K562 (cell line): ENCODE results near the gene SDCCAG8. TPM values are rescaled to one million over a fixed set of nuclear protein-coding genes. Genes with fewer than 3 reads are reported as not detected.

Experiments used
- CREBBP ChIP-seq: IDR thresholded peaks from one replicate; pipeline ENCODE4 v1.6.1; 2012; ENCODE audit warnings: low read depth, mild to moderate bottlenecking, control low read depth, inconsistent platforms, low read length
- MAFF ChIP-seq: IDR thresholded peaks from 2 replicates; pipeline ENCODE4 v1.6.1; 2012; ENCODE audit warnings: low read length, improper control_type of control experiment
- NCOA2 ChIP-seq, 2 experiments: fragments of 450-650 bp; IDR thresholded peaks; 2 replicates each; pipeline ENCODE4 v1.6.1; 2018; ENCODE audit warnings: mild to moderate bottlenecking in 2 of 2, moderate library complexity in 1 of 2; ENCODE audit not compliant: partially characterized antibody in 2 of 2
- NUFIP1 ChIP-seq: fragments of 450-650 bp; IDR thresholded peaks from 2 replicates; pipeline ENCODE4 v1.6.1; 2018; ENCODE audit not compliant: partially characterized antibody
- SIRT6 ChIP-seq: IDR thresholded peaks from one replicate; pipeline ENCODE4 v1.6.1; 2012; ENCODE audit warnings: low read depth, mild to moderate bottlenecking, control low read depth, inconsistent platforms, low read length, moderate library complexity
- SPI1 ChIP-seq: IDR thresholded peaks from 2 replicates; pipeline ENCODE4 v1.6.1; 2011; ENCODE audit warnings: low read depth, low read length, control low read depth, borderline replicate concordance
- SRSF1 ChIP-seq: fragments of 200-400 bp; formaldehyde crosslinking; IDR thresholded peaks from 2 replicates; pipeline ENCODE4 v1.6.1; 2017; ENCODE audit warnings: mild to moderate bottlenecking, low read depth, low read length, moderate library complexity
- TFAM ChIP-seq: fragments of 250-450 bp; sonication (Bioruptor Pico); conservative IDR thresholded peaks from 2 replicates; pipeline ENCODE4 v1.5.0; 2021; ENCODE audit warnings: mild to moderate bottlenecking, moderate library complexity
- ZBED1 ChIP-seq: IDR thresholded peaks from 2 replicates; pipeline ENCODE4 v1.6.1; 2014
- ZNF431 ChIP-seq: sonication (generic); formaldehyde crosslinking; IDR thresholded peaks from 2 replicates; pipeline ENCODE4 v1.8.0; 2022; ENCODE audit warnings: mild to moderate bottlenecking, missing genetic modification reagents
- polyA plus RNA-seq, 8 experiments: library from polyadenylated mRNA; depleted of rRNA in 4 of 8; stranded (reverse) in 5 of 8; unstranded in 3 of 8; fragments of >200 nt; fragmentation: Nextera tagmentation in 2 of 8; fragmentation: Illumina TruSeq in 1 of 8; extraction: Ambion mirVana in 2 of 8; extraction: Trizol in 1 of 8; gene quantifications; 2 replicates each; pipeline versions ENCODE4 v1.2.1 to v1.2.3, GENCODE V29; 2011 to 2014; ENCODE audit warnings: inconsistent platforms in 1 of 8, missing spikeins in 1 of 8
- total RNA-seq, 7 experiments: library from RNA; depleted of rRNA in 6 of 7; stranded (reverse); fragments of >200 nt in 6 of 7; fragmentation: Illumina TruSeq in 2 of 7; extraction: Trizol in 2 of 7; gene quantifications; 2 replicates each; pipeline versions ENCODE4 v1.2.1 to v1.2.3, GENCODE V29; 2011 to 2021; ENCODE audit warnings: low replicate concordance in 1 of 7
- TF ChIP-seq, protein P1 (sequence below), 2 experiments: fragments of 450-650 bp in 1 of 2; sonication (generic) in 1 of 2; formaldehyde crosslinking in 1 of 2; IDR thresholded peaks; 2 replicates each; pipeline versions ENCODE4 v1.7.1 to v1.9.0; 2016 to 2022; ENCODE audit warnings: inconsistent platforms in 1 of 2, mild to moderate bottlenecking in 1 of 2, missing genetic modification reagents in 1 of 2
- TF ChIP-seq, protein P2 (sequence below): fragments of 250-450 bp; sonication (Bioruptor Pico); IDR thresholded peaks from 2 replicates; pipeline ENCODE4 v1.8.0; 2021; ENCODE audit warnings: moderate library complexity, mild to moderate bottlenecking, inconsistent platforms
- TF ChIP-seq, protein P3 (sequence below): sonication (generic); IDR thresholded peaks from 2 replicates; pipeline ENCODE4 v1.6.1; 2016
- TF ChIP-seq, protein P4 (sequence below): fragments of 450-650 bp; IDR thresholded peaks from 2 replicates; pipeline ENCODE4 v1.6.1; 2018; ENCODE audit not compliant: partially characterized antibody

Gene SDCCAG8
- total and polyA plus RNA-seq, 9 of the 15 experiments (the other 6 are each of a cell fraction or from before 2014, with no cell fraction given), result 17.9 to 36.7 (median 25.4) TPM

DNA sequence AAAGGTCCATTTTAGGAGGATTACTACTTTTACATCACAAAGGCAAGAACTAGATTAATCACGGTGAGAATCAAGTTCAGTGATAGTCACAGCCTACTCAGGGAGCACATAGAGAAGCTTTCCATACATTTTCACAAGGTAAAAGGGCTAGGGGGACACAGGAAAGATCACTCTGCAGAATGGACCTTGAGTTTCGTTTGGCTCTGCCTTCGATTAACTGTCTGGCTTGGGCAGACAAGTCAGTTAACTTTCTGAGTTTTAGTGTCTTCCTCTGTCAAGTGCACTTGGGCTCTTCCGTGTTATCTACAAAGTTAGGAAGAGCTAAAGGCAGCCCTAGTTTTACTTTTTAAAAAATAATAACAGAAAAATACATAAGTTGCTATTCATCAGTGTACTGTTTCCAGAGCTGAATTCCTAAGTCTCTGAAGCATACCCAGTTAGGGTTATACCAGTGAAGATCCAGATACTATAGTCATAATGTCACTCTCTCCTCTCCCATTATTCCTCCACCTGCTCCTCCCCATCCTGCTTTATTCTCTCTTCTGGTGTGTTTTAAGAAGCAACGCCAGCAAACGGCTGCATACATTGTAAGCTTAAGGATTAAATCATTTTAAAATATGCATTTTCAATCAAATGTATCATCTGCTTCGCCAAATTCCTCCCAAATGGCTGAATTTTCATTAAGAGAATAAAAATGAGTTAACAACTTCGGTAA is 2.5 kb upstream of the SDCCAG8 start (continued):
- TF ChIP-seq, protein P1, sequence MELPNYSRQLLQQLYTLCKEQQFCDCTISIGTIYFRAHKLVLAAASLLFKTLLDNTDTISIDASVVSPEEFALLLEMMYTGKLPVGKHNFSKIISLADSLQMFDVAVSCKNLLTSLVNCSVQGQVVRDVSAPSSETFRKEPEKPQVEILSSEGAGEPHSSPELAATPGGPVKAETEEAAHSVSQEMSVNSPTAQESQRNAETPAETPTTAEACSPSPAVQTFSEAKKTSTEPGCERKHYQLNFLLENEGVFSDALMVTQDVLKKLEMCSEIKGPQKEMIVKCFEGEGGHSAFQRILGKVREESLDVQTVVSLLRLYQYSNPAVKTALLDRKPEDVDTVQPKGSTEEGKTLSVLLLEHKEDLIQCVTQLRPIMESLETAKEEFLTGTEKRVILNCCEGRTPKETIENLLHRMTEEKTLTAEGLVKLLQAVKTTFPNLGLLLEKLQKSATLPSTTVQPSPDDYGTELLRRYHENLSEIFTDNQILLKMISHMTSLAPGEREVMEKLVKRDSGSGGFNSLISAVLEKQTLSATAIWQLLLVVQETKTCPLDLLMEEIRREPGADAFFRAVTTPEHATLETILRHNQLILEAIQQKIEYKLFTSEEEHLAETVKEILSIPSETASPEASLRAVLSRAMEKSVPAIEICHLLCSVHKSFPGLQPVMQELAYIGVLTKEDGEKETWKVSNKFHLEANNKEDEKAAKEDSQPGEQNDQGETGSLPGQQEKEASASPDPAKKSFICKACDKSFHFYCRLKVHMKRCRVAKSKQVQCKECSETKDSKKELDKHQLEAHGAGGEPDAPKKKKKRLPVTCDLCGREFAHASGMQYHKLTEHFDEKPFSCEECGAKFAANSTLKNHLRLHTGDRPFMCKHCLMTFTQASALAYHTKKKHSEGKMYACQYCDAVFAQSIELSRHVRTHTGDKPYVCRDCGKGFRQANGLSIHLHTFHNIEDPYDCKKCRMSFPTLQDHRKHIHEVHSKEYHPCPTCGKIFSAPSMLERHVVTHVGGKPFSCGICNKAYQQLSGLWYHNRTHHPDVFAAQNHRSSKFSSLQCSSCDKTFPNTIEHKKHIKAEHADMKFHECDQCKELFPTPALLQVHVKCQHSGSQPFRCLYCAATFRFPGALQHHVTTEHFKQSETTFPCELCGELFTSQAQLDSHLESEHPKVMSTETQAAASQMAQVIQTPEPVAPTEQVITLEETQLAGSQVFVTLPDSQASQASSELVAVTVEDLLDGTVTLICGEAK (IDR thresholded peaks at IDR 0.05), result no peak
- TF ChIP-seq, protein P1 (CRISPR knock-in tag; IDR thresholded peaks at IDR 0.05), result no peak
- TF ChIP-seq ZBED1, result no peak
- TF ChIP-seq NUFIP1, result no peak
- no peak for TF ChIP-seq SPI1
- TF ChIP-seq SIRT6, result no peak
- no peak for TF ChIP-seq TFAM (CRISPR knock-in tag)
- TF ChIP-seq, protein P2, sequence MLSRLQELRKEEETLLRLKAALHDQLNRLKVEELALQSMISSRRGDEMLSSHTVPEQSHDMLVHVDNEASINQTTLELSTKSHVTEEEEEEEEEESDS (CRISPR knock-in tag), result no peak
- TF ChIP-seq, protein P3, sequence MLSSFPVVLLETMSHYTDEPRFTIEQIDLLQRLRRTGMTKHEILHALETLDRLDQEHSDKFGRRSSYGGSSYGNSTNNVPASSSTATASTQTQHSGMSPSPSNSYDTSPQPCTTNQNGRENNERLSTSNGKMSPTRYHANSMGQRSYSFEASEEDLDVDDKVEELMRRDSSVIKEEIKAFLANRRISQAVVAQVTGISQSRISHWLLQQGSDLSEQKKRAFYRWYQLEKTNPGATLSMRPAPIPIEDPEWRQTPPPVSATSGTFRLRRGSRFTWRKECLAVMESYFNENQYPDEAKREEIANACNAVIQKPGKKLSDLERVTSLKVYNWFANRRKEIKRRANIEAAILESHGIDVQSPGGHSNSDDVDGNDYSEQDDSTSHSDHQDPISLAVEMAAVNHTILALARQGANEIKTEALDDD, result peak; percentile 65
- TF ChIP-seq, protein P4, sequence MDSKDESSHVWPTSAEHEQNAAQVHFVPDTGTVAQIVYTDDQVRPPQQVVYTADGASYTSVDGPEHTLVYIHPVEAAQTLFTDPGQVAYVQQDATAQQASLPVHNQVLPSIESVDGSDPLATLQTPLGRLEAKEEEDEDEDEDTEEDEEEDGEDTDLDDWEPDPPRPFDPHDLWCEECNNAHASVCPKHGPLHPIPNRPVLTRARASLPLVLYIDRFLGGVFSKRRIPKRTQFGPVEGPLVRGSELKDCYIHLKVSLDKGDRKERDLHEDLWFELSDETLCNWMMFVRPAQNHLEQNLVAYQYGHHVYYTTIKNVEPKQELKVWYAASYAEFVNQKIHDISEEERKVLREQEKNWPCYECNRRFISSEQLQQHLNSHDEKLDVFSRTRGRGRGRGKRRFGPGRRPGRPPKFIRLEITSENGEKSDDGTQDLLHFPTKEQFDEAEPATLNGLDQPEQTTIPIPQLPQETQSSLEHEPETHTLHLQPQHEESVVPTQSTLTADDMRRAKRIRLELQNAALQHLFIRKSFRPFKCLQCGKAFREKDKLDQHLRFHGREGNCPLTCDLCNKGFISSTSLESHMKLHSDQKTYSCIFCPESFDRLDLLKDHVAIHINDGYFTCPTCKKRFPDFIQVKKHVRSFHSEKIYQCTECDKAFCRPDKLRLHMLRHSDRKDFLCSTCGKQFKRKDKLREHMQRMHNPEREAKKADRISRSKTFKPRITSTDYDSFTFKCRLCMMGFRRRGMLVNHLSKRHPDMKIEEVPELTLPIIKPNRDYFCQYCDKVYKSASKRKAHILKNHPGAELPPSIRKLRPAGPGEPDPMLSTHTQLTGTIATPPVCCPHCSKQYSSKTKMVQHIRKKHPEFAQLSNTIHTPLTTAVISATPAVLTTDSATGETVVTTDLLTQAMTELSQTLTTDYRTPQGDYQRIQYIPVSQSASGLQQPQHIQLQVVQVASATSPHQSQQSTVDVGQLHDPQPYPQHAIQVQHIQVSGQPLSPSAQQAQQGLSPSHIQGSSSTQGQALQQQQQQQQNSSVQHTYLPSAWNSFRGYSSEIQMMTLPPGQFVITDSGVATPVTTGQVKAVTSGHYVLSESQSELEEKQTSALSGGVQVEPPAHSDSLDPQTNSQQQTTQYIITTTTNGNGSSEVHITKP, result peak; percentile 96
- no peak for TF ChIP-seq ZNF431 (CRISPR knock-in tag)
- TF ChIP-seq MAFF, result no peak
- no peak for TF ChIP-seq SRSF1
- no peak for TF ChIP-seq CREBBP
- no peak for TF ChIP-seq NCOA2 (IDR thresholded peaks at IDR 0.05; ENCODE audit: partially characterized antibody in 2 of 2)
